ENCODE data around the gene C4BPA.

Gene C4BPA

GRCh38 chr1:207128336-207128921, 24.4 kb downstream of the C4BPA start:
- no peak for DNase-seq

GRCh38 chr1:207129053-207129452, 25.0 kb downstream of the C4BPA start:
- no peak for DNase-seq

- no peak for DNase-seq
These were observed 26.4 kb downstream of the C4BPA start for GRCh38 chr1:207130252-207131036.

- DNase-seq, result no peak
These were observed 27.1 kb downstream of the C4BPA start for GRCh38 chr1:207131163-207131562.

GRCh38 chr1:207134581-207134980, 30.5 kb downstream of the C4BPA start:
- DNase-seq, result no peak

GRCh38 chr1:207139616-207140015, 35.6 kb downstream of the C4BPA start:
- no peak for DNase-seq

- DNase-seq, result no peak
These were observed 36.5 kb downstream of the C4BPA start for GRCh38 chr1:207140536-207140935.

GRCh38 chr1:207145401-207146058, 41.5 kb downstream of the C4BPA start:
- no peak for DNase-seq

GRCh38 chr1:207151920-207152319, 47.9 kb downstream of the C4BPA start:
- DNase-seq, result no peak

GRCh38 chr1:207152792-207153468, 48.9 kb downstream of the C4BPA start:
- DNase-seq, result no peak

GRCh38 chr1:207155028-207155427, 51.0 kb downstream of the C4BPA start:
- no peak for DNase-seq

GRCh38 chr1:207156095-207156494, 52.1 kb downstream of the C4BPA start:
- DNase-seq, result no peak

GRCh38 chr1:207156826-207157225, 52.8 kb downstream of the C4BPA start:
- DNase-seq, result no peak

- no peak for DNase-seq
These were observed 60.1 kb downstream of the C4BPA start for GRCh38 chr1:207164086-207164485.

GRCh38 chr1:207172321-207172720, 68.3 kb downstream of the C4BPA start:
- no peak for DNase-seq

GRCh38 chr1:207172885-207173284, 68.9 kb downstream of the C4BPA start:
- no peak for DNase-seq

- DNase-seq, result no peak
These were observed 69.4 kb downstream of the C4BPA start for GRCh38 chr1:207173396-207173795.

- DNase-seq, result no peak
These were observed 70.9 kb downstream of the C4BPA start for GRCh38 chr1:207174913-207175312.

- no peak for DNase-seq
These were observed 75.0 kb downstream of the C4BPA start for GRCh38 chr1:207179036-207179435.

- no peak for DNase-seq
These were observed 77.8 kb downstream of the C4BPA start for GRCh38 chr1:207181847-207182246.

- DNase-seq, result no peak
These were observed 82.5 kb downstream of the C4BPA start for GRCh38 chr1:207186503-207186902.

- DNase-seq, result no peak
These were observed 84.9 kb downstream of the C4BPA start for GRCh38 chr1:207188901-207189300.

GRCh38 chr1:207191061-207191460, 87.0 kb downstream of the C4BPA start:
- DNase-seq, result no peak

GRCh38 chr1:207191776-207192175, 87.7 kb downstream of the C4BPA start:
- no peak for DNase-seq
